ENCODE results near the gene PARP8.

Gene PARP8

DNA sequence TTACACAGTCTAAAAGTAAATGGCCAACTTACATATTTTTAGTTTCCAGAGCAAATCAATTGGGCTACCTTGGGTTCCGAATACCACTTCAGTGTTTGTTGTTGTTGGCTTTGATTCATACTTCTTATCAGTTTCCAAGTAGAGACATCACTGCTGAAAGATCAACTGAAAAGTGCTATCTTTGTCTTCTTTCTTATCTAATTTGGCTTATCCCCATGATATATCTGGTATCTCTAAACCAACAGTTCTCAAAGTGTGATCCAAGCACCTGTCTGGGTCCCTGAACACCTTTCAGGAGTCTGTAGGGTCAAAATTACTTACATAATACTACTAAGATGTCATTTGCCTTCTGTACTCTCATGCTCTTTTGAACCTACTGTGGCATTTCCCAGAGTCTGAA, 200.0 kb downstream of the PARP8 start:
- no peak overlapping the region for H3K27ac ChIP-seq
- no peak for TF ChIP-seq ZFX (IDR thresholded peaks at IDR 0.05)
- TF ChIP-seq, protein P1, sequence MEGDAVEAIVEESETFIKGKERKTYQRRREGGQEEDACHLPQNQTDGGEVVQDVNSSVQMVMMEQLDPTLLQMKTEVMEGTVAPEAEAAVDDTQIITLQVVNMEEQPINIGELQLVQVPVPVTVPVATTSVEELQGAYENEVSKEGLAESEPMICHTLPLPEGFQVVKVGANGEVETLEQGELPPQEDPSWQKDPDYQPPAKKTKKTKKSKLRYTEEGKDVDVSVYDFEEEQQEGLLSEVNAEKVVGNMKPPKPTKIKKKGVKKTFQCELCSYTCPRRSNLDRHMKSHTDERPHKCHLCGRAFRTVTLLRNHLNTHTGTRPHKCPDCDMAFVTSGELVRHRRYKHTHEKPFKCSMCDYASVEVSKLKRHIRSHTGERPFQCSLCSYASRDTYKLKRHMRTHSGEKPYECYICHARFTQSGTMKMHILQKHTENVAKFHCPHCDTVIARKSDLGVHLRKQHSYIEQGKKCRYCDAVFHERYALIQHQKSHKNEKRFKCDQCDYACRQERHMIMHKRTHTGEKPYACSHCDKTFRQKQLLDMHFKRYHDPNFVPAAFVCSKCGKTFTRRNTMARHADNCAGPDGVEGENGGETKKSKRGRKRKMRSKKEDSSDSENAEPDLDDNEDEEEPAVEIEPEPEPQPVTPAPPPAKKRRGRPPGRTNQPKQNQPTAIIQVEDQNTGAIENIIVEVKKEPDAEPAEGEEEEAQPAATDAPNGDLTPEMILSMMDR (conservative IDR thresholded peaks at IDR 0.05) = no peak

DNA sequence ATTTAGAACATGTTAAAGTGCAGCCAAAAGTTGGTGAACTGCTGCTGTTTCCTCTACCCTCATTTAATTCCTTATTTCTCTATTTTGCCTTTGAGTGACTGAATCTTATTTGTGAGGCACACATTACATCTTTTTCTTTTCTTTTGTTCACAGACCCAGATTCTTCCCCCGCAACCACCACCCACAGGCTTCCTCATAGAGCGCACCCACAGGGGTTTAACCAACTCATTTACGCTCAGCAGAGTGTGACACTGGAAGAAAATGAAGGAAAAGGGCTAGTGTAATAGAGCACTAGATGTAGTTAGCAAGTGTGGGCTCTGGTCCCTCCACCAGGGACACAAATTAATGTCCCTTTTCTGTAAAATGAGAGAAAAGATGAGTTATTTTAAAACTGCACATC, 200.7 kb downstream of the PARP8 start:
- no peak overlapping the region for H3K27ac ChIP-seq
- no peak for TF ChIP-seq ZFX (IDR thresholded peaks at IDR 0.05)
- TF ChIP-seq, protein P1 (conservative IDR thresholded peaks at IDR 0.05) = no peak

DNA sequence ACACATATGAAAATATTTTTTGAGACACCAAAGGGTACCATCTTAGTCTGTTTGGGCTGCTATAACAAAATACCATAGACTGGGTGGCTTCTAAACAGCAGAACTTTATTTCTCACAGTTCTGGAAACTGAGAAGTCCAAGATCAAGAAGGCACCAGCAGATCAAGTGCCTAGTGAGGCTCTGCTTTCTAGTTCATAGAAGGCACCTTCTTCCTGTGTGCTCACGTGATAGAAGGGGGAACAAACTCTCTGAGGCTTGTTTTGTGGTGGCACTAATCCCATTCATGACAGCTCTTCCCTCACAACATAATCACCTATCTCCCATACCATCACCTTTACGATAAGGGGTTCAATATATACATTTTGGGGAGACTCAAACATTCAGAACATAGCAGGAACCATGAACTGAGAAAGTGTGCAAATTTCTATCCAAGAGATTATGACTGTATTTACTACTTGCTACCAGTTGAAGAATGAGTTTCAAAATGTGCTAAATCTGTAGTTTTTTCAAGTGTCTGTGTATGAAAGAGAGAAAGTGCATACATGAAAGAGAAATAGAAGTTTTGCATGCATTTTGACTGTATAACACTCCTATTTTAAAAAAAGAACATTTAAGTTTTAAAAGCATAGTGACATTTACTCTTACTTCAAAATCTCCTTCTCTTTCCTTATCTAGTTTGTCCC, 207.3 kb downstream of the PARP8 start:
- no peak overlapping the region for H3K27ac ChIP-seq
- TF ChIP-seq ZFX (IDR thresholded peaks at IDR 0.05) = no peak
- TF ChIP-seq, protein P1 (conservative IDR thresholded peaks at IDR 0.05) = no peak

DNA sequence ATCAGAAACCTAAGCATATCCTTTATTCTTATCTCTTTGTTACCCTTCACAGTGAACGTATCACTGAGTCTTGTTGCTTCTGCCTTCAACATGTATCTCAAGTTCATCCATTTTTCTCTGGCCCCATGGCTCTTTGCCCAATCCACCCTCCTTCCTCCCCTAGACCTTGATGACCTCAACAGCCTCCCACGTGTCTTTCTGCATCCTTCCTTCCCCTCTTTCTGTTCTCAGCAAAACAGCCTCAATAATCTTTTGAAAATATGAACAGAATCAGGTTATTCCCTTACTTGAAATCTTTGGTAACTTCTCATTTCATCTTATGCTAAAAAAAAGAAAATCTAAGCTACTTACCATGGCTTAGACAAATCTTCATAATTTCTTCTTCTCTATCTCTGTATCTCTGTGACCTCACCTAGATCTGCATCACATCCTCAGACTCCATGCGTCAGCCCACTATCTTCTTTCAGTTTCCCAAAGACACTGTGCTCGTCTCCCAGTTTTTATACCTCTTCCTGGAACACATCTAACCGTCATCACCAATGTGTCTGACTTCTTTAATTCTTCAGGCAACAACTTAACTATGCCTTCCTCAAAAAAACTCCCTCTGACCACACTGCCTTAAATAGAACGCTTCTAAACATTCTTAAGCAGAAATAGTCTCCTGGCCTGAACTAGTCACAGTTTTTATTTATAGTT, 208.0 kb downstream of the PARP8 start:
- TF ChIP-seq, protein P1 (conservative IDR thresholded peaks at IDR 0.05) = no peak
- no peak for TF ChIP-seq ZFX (IDR thresholded peaks at IDR 0.05)
- H3K27ac ChIP-seq = no peak overlapping the region

DNA sequence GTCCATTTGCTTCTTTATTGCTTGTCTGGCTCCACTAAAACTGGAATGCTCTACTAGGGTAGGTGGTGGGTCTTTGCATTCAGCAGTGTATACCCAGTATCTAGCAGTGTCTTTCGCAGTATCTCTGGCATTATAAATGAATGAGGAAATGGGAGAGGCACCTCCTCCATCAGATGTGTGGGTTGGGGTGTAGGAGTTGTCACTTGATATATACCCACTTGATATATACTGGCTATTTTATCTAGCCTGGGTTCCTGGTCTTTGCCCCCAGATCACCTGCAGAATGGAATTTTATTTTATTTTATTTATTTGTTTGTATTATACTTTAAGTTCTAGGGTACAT, 208.5 kb downstream of the PARP8 start:
- no peak overlapping the region for H3K27ac ChIP-seq
- no peak for TF ChIP-seq ZFX (IDR thresholded peaks at IDR 0.05)
- TF ChIP-seq, protein P1 (conservative IDR thresholded peaks at IDR 0.05) = no peak

DNA sequence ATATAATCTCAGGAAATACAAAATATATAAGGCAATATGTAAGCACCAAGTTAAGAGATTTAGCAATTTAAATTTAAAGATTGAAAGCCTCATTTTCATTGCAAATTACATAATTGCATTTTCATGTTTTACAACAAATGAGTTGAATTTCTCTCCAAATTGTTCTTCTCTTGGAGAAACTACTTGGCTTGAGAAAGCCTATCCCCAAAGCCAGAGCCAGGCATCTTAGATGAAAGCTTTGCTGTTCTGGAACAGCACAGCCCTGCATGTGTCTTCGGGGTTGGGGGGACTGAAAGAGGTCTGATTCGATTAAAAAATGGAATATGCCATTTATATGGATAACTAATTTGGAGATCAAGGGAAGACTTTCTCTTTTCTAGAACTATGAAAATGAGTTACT, 212.0 kb downstream of the PARP8 start:
- no peak for TF ChIP-seq ZFX (IDR thresholded peaks at IDR 0.05)
- TF ChIP-seq, protein P1 (conservative IDR thresholded peaks at IDR 0.05) = no peak

DNA sequence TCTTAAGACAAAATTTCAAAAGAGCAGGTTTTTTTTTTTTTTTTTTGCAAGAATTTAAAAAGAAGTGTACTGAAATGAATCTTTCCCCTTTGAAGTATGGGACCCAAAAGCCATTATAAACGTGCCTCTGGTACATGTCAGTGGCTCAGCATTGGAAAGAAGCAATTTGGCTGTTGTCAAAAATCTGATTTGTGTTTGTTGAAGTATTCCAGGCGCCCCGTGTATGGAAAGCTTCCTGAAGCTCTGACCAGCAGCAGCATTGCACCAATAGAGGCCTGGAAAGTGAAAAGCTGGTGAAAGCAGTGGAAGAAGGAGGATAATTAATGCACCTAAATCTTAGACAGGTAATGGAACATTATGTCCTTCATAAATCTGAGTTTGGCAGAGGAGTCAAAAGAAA, 215.0 kb downstream of the PARP8 start:
- no peak overlapping the region for H3K27ac ChIP-seq
- TF ChIP-seq, protein P1 (conservative IDR thresholded peaks at IDR 0.05) = no peak
- no peak for TF ChIP-seq ZFX (IDR thresholded peaks at IDR 0.05)

More for the DNA sequence above, 212.0 kb downstream of the PARP8 start:
- H3K27ac ChIP-seq = no peak overlapping the region

Data from C4-2B (cell line).